Measurements from ENCODE around the gene MRS2. TPM values are rescaled to one million over a fixed set of nuclear protein-coding genes. Genes with fewer than 3 reads are reported as not detected.

Gene MRS2
- total RNA-seq, 1 experiment from 2014 or later: 85.8 TPM

GRCh38 chr6:24385536-24386269 is 17.0 kb upstream of the MRS2 start:
- Histone ChIP-seq H2BK15ac (ENCODE audit: low read depth, low read length) (no peak overlapping the region), H3K79me1 (ENCODE audit: insufficient read depth, low read depth, low read length, poor library complexity, severe bottlenecking) (no peaks in the 10 kb centered on the region), H2AK5ac (ENCODE audit: insufficient read length, low read length) (no peak overlapping the region), H3K4ac (ENCODE audit: low read depth, low read length) (no peak overlapping the region), H2BK120ac (ENCODE audit: low read depth, low read length, poor library complexity, severe bottlenecking) (no peak overlapping the region), H3K27ac (ENCODE audit: insufficient read length, low read depth, low read length) (no peak overlapping the region), H3K23ac (ENCODE audit: insufficient read length, low read depth, low read length) (no peak overlapping the region), H2BK12ac (ENCODE audit: insufficient read length, low read depth, low read length) (no peak overlapping the region), H3K79me2 (ENCODE audit: insufficient read depth, low read length) (no peaks in the 10 kb centered on the region), H2AFZ (ENCODE audit: low read length) (no peak overlapping the region), H2BK5ac (ENCODE audit: insufficient read length, low read length) (no peak overlapping the region), H4K91ac (ENCODE audit: insufficient read length, low read depth, low read length) (no peak overlapping the region), H3K23me2 (ENCODE audit: insufficient read length, low read depth, low read length, poor library complexity, severe bottlenecking) (no peaks in the 10 kb centered on the region), H3K4me2 (ENCODE audit: insufficient read depth, insufficient read length, low read length) (no peak overlapping the region), H3K56ac (ENCODE audit: insufficient read length, low read depth, low read length) (no peak overlapping the region), H3K14ac (ENCODE audit: insufficient read depth, low read length) (no peak overlapping the region), H3T11ph (ENCODE audit: low read length) (no peak overlapping the region), H3K27me3 (ENCODE audit: insufficient read depth, low read length) (no peaks in the 10 kb centered on the region), H4K8ac (replicated peaks; ENCODE audit: insufficient read length, low read depth, low read length) (no peak overlapping the region), H3K18ac (ENCODE audit: insufficient read length, low read depth, low read length) (no peak overlapping the region), H3K4me1 (ENCODE audit: insufficient read depth, low read length) (no peaks in the 10 kb centered on the region), H4K20me1 (ENCODE audit: control insufficient read depth, insufficient read depth, insufficient read length) (no peaks in the 10 kb centered on the region), H3K9ac (ENCODE audit: extremely low read depth, insufficient read length, low read length) (no peak overlapping the region), H3K9me3 (ENCODE audit: control insufficient read depth, low read depth, low read length) (no peaks in the 10 kb centered on the region), H4K5ac (ENCODE audit: insufficient read length, low read depth, low read length) (no peak overlapping the region), H2BK20ac (ENCODE audit: low read depth, low read length, poor library complexity, severe bottlenecking) (no peak overlapping the region)
- no peak for TF ChIP-seq CTCF (conservative IDR thresholded peaks at IDR 0.05)
- Mint-ChIP-seq H3K27ac (no peak overlapping the region), H3K4me3 (no peak overlapping the region), H3K36me3 (ENCODE audit: insufficient read depth in 1 of 3, low read depth in 3 of 3) (no peaks in the 10 kb centered on the region), H3K9me3 (no peaks in the 10 kb centered on the region; a peak in 1 of 5 replicates), H3K4me1 (no peaks in the 10 kb centered on the region), H3K27me3 (ENCODE audit: low read depth) (no peaks in the 10 kb centered on the region)
- WGBS (ENCODE audit: extremely low coverage, insufficient read length, low lambda C conversion rate): no CpG with 5 or more reads among the region's 8 CpGs
- DNase-seq: no peak

All from H9 (cell line).